SK-N-SH treated with all-trans-retinoic acid at 6 μM for 48 hours (cell line): Measurements from ENCODE around the gene NFKBIB.

Experiments used
- BACH2 ChIP-seq: fragments of 250-450 bp; sonication (Bioruptor Pico); IDR thresholded peaks from 2 replicates; pipeline ENCODE4 v1.9.0; 2021; ENCODE audit warnings: mild to moderate bottlenecking, borderline replicate concordance
- CSDC2 ChIP-seq: fragments of 250-450 bp; sonication (Bioruptor Pico); IDR thresholded peaks from 2 replicates; pipeline ENCODE4 v1.5.0; 2020; ENCODE audit warnings: mild to moderate bottlenecking, moderate library complexity
- ISL1 ChIP-seq: fragments of 250-450 bp; sonication (Bioruptor Pico); IDR thresholded peaks from 2 replicates; pipeline ENCODE4 v2.1.2; 2022; ENCODE audit warnings: mild to moderate bottlenecking, moderate library complexity
- SNAI2 ChIP-seq: fragments of 250-450 bp; sonication (Bioruptor Pico); IDR thresholded peaks from 2 replicates; pipeline ENCODE4 v1.5.0; 2020; ENCODE audit warnings: mild to moderate bottlenecking, moderate library complexity
- TCF4 ChIP-seq: fragments of 250-450 bp; sonication (Bioruptor Pico); IDR thresholded peaks from 2 replicates; pipeline ENCODE4 v1.8.0; 2021; ENCODE audit warnings: mild to moderate bottlenecking, moderate library complexity, borderline replicate concordance
- TOX ChIP-seq: fragments of 250-450 bp; sonication (Bioruptor Pico); IDR thresholded peaks from 2 replicates; pipeline ENCODE4 v1.8.0; 2021; ENCODE audit warnings: mild to moderate bottlenecking, moderate library complexity, borderline replicate concordance
- ZC3H10 ChIP-seq: fragments of 250-450 bp; sonication (Bioruptor Pico); IDR thresholded peaks from 2 replicates; pipeline ENCODE4 v1.5.1; 2021; ENCODE audit warnings: mild to moderate bottlenecking, moderate library complexity
- TF ChIP-seq, protein P1 (sequence below): fragments of 250-450 bp; sonication (Bioruptor Pico); IDR thresholded peaks from 2 replicates; pipeline ENCODE4 v1.8.0; 2020; ENCODE audit warnings: mild to moderate bottlenecking, moderate library complexity, borderline replicate concordance

GRCh38 chr19:38901683-38902082 is 1.9 kb downstream of the NFKBIB start:
- TF ChIP-seq TCF4 (no peak), CSDC2 (CRISPR knock-in tag) (no peak), SNAI2 (CRISPR knock-in tag) (no peak), ISL1 (CRISPR knock-in tag) (no peak), ZC3H10 (CRISPR knock-in tag) (no peak), TOX (CRISPR knock-in tag) (no peak), BACH2 (CRISPR knock-in tag) (no peak)
- TF ChIP-seq, protein P1, sequence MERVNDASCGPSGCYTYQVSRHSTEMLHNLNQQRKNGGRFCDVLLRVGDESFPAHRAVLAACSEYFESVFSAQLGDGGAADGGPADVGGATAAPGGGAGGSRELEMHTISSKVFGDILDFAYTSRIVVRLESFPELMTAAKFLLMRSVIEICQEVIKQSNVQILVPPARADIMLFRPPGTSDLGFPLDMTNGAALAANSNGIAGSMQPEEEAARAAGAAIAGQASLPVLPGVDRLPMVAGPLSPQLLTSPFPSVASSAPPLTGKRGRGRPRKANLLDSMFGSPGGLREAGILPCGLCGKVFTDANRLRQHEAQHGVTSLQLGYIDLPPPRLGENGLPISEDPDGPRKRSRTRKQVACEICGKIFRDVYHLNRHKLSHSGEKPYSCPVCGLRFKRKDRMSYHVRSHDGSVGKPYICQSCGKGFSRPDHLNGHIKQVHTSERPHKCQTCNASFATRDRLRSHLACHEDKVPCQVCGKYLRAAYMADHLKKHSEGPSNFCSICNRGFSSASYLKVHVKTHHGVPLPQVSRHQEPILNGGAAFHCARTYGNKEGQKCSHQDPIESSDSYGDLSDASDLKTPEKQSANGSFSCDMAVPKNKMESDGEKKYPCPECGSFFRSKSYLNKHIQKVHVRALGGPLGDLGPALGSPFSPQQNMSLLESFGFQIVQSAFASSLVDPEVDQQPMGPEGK (CRISPR knock-in tag), result no peak
